Activated naive CD4-positive, alpha-beta T cell treated with anti-CD3 and anti-CD28 coated beads, Interleukin-2, amount 50 U/mL, for 72 hours (primary cell): ENCODE results near the gene RASGEF1C. TPM values are rescaled to one million over a fixed set of nuclear protein-coding genes. Genes with fewer than 3 reads are reported as not detected.

Experiments
- ATAC-seq, 2 donors: fragments of 150-1000 bp; cut with Tn5 transposase; 2 replicates each; pipeline ENCODE4 v1.10.0; 2021; ENCODE audit warnings: mild to moderate bottlenecking in 2 of 2, moderate library complexity in 2 of 2
- DNase-seq, 2 donors: peaks; one replicate each; pipeline ENCODE4 v3.0.0; 2021 to 2022; ENCODE audit warnings: low spot score in 2 of 2
- H3K27ac Mint-ChIP-seq, 2 donors: one replicate each; pipeline ENCODE4 v1.8.0; 2022; ENCODE audit warnings: mild to moderate bottlenecking in 2 of 2, mixed read lengths in 2 of 2
- H3K36me3 Mint-ChIP-seq, 2 donors: one replicate each; pipeline ENCODE4 v1.8.0; 2022; ENCODE audit warnings: mixed read lengths in 2 of 2
- H3K9me3 Mint-ChIP-seq, 2 donors: one replicate each; pipeline ENCODE4 v1.8.0; 2022; ENCODE audit warnings: mixed read lengths in 2 of 2
- total RNA-seq, 2 donors: library from RNA; stranded (reverse); gene quantifications; one replicate each; pipeline ENCODE4 v1.2.3, GENCODE V29; 2022

RASGEF1C gene
- total RNA-seq, 2 donors from 2014 or later = not detected

DNA sequence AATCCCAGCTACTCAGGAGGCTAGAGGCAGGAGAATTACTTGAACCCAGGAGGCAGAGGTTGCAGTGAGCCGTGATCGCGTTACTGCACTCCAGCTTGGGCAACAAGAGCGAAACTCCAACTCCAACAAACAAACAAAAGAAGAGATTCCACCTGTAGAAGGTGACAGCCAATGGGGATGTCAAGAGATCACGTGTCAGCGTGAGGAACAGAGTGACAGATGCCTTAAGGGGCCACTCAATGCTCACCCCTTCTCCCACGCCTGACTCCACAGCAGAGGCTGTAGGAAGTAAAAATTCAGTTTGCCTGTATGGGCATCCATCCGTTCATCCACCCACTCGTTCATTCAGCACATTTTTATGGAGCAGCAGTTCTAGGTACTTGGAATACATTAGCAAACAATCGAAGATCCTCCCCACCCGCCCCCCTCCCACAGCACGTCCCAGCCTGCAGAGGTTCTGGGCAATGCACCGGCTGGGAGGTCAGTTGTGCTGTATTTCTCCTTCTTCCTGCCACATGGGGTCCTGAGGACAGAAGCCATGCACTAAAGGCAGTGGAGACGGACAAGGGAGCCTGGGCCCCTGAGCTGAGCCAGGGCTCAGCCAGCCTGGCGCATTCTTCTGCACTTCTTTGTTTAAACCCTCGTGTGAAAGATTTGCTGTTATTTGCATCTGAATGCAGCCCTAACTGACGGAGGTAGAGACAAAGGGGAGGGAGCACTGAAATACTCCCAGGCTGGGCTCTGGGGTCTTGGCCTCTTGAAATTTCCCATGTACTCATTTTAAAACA, 126.2 kb downstream of the RASGEF1C start:
- no peak for ATAC-seq
- Mint-ChIP-seq H3K9me3 (no peaks in the 10 kb centered on the region), H3K27ac (no peak overlapping the region)

DNA sequence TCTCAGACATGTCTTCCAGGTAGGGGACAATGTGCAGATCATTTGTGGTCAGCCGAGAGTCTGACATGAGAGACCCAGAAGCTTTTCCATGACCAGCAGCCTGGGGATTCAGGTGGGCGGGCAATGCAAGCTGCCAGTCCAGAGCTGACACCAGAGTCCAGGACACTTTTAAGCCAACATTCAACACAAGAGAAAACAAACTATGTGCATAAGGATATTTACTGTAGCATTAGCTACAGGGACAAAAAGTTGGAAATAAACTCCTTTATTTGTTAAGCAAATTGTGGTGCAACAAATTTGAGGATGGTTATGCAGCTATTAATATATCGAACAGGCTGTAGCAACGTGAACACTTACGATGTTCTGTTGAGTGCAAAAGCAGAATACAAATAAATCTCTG, 127.5 kb downstream of the RASGEF1C start:
- ATAC-seq = no peak
- no peak for DNase-seq
- H3K36me3 Mint-ChIP-seq = peaks cover 0 to 4% of the 10 kb centered on the region in 2 donors
- H3K9me3 Mint-ChIP-seq = no peaks in the 10 kb centered on the region
- no peak overlapping the region for H3K27ac Mint-ChIP-seq

More for the DNA sequence above, 126.2 kb downstream of the RASGEF1C start:
- peaks cover 0 to 4% of the 10 kb centered on the region in 2 donors for H3K36me3 Mint-ChIP-seq
- no peak for DNase-seq

DNA sequence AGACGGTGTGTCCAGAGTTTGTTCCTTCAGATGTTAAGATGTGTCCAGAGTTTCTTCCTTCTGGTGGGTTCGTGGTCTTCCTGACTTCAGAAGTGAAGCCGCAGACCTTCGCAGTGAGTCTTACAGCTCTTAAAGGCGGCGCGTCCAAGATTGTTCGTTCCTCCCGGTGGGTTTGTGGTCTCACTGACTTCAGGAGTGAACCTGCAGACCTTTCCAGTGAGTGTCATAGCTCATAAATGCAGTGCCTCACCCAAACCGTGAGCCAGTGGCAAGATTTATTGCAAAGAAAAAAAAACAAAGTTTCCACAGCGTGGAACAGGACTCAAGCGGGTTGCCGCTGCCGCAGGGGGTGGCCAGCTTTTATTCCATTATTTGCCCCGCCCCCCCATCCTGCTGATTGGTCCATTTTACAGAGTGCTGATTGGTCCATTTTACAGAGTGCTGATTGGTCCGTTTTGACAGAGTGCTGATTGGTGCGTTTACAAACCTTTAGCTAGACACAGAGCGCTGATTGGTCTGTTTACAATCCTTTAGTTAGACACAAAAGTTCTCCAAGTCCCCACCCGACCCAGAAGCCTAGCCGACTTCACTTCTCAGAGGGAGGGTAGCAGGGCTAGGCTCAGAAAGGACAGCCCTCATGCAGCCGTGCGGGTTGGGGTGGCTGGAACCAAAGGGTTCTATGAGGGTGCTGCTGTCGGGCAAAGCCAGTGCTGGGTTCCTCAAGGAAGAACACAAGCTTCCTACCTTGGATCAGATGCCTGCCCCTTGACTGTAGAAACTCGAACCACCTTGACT, 128.3 kb downstream of the RASGEF1C start:
- ATAC-seq (peak in 1 of 2 donors; percentile 44), DNase-seq (no peak)

DNA sequence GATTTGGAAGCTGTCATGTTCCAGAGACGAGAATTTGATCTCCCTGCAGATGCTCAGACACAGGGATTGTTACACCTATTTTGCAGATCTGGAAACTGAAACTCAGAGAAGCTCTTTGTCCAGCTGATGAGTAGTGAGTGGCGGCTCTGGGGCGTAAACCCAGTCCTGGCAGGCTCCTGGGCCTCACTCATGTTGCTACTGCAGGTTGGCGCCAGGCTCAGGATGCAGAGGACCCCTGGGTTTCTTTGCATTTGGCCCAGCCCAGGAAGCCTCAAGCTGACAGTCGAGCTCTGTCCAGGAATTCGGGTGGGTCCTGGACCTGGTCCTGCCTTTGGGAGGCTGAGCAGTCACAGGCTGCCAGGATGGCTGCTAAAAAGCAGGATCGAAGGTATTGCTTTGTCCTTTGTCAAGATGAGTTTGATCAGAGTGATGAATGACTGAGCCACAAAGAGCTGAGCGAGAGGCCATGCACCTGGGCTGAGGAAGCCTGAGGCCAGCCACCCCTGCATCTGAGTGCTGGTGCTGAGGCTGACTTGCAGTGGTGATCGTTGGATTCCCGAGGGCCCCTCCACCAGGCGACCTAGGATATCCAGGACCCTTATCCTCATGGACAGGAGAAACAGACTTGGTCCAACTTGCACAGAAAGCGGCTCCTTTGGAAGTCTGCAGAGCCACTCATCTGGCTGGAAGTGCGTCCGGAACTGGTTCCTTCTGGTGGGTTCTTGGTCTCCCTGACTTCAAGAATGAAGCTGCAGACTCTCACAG, 129.1 kb downstream of the RASGEF1C start:
- Mint-ChIP-seq H3K27ac (no peak overlapping the region), H3K9me3 (no peaks in the 10 kb centered on the region), H3K36me3 (peaks cover 0 to 4% of the 10 kb centered on the region in 2 donors)
- DNase-seq (no peak), ATAC-seq (no peak)

More for the DNA sequence above, 128.3 kb downstream of the RASGEF1C start:
- no peaks in the 10 kb centered on the region for H3K9me3 Mint-ChIP-seq
- H3K27ac Mint-ChIP-seq = no peak overlapping the region
- H3K36me3 Mint-ChIP-seq = peaks cover 0 to 4% of the 10 kb centered on the region in 2 donors

DNA sequence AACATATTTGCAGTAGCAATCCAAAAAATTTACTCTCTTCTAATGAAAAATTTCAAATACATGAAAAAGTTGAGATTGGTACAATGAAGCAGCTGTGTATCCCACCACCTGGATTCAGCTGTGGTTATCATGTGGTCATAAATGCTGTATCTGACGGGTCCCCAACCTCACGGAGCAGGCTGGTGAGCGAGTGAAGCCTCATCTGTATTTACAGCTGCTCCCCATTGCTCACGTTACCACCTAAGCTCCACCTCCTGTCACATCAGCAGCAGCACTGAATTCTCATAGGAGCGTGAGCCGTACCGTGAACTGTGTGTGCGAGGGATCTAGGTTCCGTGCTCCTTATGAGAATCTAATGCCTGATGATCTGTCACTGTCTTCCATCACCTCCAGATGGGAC, 130.7 kb downstream of the RASGEF1C start:
- no peak overlapping the region for H3K27ac Mint-ChIP-seq
- DNase-seq (no peak), ATAC-seq (no peak)
- no peaks in the 10 kb centered on the region for H3K9me3 Mint-ChIP-seq
- peaks cover 4 to 5% of the 10 kb centered on the region in 2 donors for H3K36me3 Mint-ChIP-seq

DNA sequence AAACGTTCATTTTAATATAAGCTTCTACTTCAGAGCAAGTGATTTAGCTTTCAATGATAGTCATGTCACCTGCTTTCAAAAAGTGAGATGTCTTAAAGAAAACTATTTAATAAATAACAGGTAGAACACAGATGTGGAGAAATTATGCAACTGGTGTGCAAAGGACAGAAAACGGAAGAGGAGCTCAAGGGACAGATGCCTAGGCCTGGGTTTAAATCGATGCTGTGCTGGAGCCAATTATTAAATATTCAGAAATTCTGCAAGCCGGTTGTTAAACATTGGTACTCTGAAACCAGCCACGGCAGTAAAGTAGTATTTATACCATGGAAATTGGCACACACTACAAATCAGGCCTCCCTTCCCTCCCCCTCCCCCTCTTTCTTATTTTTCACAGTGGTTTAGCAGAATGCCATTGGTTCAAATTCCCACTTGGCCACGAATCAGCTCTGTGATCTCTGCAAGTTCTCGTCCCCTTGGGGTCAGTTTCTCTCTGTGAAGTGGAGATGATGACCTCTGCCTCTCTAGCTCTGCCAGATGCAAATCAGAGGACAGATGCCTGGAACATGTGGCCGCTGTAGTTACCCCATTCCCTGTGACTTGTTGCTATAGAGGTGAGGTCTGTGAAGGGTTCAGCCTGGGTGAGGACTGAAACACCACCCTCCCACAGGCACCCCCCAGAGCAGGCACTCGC, 131.3 kb downstream of the RASGEF1C start:
- Mint-ChIP-seq H3K36me3 (peaks cover 8 to 9% of the 10 kb centered on the region in 2 donors), H3K9me3 (peaks cover 3% of the 10 kb centered on the region in 2 donors), H3K27ac (no peak overlapping the region)
- ATAC-seq (no peak), DNase-seq (no peak)

DNA sequence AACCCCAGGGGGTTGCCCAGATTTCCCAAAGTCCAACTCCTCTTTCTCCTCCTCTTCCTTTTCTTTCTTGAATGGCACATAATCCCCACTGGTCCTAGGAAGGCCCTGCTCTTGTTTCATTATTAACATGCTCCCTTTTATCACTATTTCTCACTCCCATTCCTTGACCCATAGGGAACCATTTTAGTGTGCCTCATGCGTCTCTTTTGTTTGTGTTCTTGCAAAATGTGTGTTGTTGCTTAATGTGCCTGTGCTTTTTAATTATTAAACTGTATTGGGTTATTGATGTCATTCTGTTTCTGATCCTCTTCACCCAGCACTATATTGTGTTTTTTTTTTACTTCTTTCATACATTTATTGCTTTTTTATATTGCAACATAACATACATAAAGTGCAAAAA, 133.3 kb downstream of the RASGEF1C start:
- Mint-ChIP-seq H3K36me3 (peaks cover 8 to 16% of the 10 kb centered on the region in 2 donors), H3K9me3 (peaks cover 4 to 7% of the 10 kb centered on the region in 2 donors), H3K27ac (no peak overlapping the region)
- DNase-seq (no peak), ATAC-seq (no peak)

DNA sequence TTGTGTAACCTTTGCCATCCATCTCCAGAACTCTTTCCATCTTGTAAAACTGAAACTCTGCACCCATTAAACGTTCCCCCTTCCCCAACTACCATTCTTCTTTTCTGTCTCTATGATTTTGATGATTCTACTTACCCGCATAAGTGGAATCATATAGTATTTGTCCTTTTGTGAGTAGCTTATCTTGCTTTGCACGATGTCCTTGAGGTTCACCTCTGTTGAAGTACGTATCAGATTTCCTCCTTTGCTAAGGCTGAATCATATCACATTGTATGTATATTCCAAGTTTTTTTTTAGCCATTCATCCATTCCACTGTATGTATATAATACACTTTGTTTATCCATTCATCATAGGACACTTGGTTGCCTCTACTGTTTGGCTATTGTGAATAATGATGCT, 134.5 kb downstream of the RASGEF1C start:
- Mint-ChIP-seq H3K36me3 (peaks cover 4 to 16% of the 10 kb centered on the region in 2 donors), H3K9me3 (peaks cover 4 to 7% of the 10 kb centered on the region in 2 donors), H3K27ac (no peak overlapping the region)
- ATAC-seq (no peak), DNase-seq (no peak)

DNA sequence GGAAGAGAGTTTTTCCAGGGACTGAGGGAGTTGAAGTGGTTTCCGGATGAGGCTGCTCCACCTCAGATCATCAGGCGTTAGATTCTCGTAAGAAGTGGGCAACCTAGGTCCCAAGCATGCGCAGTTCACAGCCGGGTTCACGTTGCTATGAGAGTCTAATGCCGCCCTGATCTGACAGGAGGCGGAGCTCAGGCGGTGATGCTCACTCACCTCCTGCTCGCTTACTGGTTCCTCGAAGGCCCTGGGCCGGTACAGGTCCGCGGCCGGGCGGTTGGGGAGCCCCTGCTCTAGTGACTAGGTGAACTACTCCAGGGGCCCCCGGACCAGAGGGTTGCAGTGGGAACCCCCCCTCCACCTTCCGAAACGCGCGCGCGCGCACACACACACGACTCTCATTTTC, 136.5 kb downstream of the RASGEF1C start:
- H3K27ac Mint-ChIP-seq = no peak overlapping the region
- peaks cover 4 to 16% of the 10 kb centered on the region in 2 donors for H3K36me3 Mint-ChIP-seq
- DNase-seq (no peak), ATAC-seq (no peak)
- H3K9me3 Mint-ChIP-seq = peaks cover 4 to 7% of the 10 kb centered on the region in 2 donors

DNA sequence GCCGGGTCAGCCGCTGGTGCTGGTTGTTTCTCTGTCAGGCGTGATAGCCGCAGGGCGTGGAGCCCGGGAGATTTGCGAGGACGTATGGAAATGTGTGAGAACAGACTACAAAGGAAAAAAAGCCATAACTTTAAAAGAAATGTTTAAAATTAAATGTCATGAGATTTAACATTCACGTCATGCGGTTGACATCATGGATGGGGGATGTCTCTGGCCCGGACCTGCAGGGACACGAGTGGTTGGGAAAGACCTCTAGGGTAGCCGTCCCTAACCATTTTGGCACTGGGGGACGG, 136.8 kb downstream of the RASGEF1C start:
- no peak overlapping the region for H3K27ac Mint-ChIP-seq
- peaks cover 4 to 16% of the 10 kb centered on the region in 2 donors for H3K36me3 Mint-ChIP-seq
- DNase-seq = no peak
- ATAC-seq = no peak
- peaks cover 4 to 7% of the 10 kb centered on the region in 2 donors for H3K9me3 Mint-ChIP-seq

DNA sequence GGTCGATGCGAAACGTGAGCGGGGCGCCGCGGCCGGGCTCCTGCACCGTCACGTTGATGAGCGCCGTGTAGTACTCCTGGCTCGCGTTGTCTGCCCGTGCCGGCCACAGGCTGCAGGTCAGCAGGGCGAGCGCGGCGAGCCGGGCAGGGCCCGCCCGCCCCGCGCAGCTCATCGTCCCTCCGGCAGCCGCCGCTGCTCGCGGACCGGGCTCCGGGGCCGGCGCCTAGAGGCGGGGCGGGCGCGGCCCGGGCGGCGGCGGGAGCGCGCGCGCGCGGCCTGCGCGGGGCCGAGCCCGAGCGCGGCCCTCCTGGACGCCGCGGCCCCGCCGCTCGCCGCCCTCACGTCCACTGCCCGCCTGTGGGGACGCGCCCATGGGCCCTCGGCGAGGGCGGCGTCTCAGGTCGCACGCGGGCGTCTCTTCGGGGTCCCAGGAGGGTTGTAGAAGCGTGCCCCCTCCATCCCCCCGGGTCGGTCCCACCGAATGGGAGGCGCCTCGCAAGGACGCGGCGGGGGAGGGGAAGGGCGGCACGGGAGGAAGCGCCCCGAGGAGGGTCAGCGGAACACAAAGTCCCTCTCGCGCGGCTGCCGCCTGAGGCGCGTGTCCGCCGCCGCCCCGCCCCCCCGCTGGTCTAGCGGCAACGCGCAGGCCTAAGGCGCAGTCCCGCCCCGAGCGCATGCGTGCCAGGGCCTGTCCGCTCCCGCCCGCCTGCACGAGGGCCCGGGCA, 137.3 kb downstream of the RASGEF1C start, which contains the start of gene RNF130:
Gene RNF130, minus strand, starts transcription at position 229 of the 725 bp plus-strand sequence. Its CDS starts 57 bp downstream, at position 172.
- peak; percentile 91 to 95 for DNase-seq
- ATAC-seq = peak; percentile 81 to 87
- peaks cover 4 to 7% of the 10 kb centered on the region in 2 donors for H3K9me3 Mint-ChIP-seq
- peaks cover 4 to 16% of the 10 kb centered on the region in 2 donors for H3K36me3 Mint-ChIP-seq
- peak within 1 kb of the TSS in 1 of 2 donors; percentile 70 for H3K27ac Mint-ChIP-seq

DNA sequence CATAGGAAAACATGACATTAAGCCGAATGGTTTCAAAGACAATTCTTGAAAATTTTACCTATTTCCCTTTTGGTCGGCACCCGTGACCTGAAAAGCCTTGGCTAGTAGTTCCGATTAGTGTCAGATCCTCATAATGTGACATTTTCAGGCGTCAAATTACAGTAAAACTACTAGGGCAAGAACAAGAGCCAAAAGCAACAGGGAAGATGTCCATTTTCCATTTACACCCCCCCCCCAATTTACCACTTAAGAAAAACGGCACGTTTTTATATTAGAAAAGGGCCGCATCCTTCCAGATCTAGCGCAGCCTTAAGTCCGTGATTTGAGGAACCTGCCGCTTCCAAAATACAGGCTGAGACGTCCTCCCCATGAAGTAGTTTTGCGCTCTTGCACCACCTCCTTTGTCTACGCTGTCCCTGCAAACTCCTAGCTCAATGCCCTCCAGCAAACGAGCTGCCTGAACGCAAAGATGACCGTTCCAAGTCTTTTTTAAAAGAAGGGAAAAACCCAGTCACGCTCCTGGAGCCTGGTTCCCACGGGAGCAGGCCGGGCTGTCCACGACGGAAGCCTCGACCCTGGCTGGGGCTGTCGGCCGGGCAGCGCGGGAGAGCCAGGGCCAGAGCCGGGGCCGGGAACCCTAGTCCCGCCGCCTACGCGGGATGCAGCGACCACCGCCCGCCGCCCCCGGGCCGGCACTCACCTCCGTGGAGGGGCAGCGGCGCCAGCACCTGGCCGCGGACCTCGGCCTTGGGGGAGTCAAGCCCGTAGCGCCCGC, 138.1 kb downstream of the RASGEF1C start:
- peak; percentile 19 to 37 for ATAC-seq
- Mint-ChIP-seq H3K9me3 (peaks cover 4 to 7% of the 10 kb centered on the region in 2 donors), H3K36me3 (peaks cover 4 to 16% of the 10 kb centered on the region in 2 donors), H3K27ac (peak overlapping the region in 1 of 2 donors; percentile 70)
- DNase-seq = peak in 1 of 2 donors; percentile 60

DNA sequence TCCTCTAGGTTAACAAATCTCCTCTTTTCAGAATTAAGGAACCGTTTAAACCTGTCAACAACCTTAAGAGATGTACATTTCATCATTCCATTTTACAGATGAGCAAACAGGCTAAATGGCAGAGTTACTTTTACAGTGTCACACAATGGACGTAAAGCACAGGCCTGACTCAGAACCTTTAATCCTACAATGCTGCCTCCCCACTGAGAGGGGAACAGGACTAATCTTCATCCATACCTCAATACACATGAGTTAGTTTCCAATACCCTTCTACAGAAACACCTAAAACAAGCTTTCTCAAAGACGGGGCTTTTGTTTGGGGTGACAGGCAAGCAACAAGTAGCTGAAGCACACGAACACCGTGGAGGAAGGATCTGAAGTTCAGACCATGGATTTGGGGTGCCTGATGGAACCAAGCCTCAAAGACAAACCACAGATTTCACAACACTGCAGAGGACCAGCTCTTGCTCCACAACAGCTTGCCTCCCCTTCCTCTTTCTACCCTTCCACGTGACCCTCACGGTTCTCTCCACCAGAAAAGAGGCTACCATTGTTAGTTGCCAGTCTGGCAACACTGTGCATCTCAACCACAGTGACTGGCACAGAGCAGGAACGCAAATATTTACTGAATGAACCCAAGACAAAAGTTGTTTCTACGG, 139.3 kb downstream of the RASGEF1C start:
- Mint-ChIP-seq H3K9me3 (peaks cover 4 to 7% of the 10 kb centered on the region in 2 donors), H3K36me3 (peaks cover 4 to 16% of the 10 kb centered on the region in 2 donors), H3K27ac (no peak overlapping the region)
- ATAC-seq (no peak), DNase-seq (no peak)

DNA sequence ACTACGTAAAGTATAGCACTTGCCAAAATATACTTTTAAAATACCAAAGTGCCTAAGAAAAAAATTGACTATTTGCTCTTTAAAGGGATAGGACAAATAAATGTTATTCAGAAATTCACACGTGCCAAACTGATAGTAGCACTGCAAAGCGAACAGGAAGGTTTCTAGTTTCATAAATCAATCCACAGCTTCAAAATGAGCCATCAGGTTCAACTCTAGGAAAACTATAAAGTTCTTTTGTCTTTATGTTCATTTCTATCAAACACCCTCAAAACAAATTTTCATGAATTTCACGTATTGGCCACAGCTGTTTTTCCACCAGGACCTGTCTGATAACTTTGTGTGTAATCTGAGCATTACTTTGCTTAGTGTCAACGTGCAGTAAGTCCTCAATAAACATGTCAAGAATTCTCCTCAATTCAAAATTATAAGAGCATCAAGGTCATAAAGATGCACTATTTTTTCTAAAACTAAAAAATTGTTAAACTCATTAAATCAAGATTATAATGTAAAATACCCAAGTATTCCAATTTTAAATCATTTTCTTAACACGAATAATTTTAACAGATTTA, 140.4 kb downstream of the RASGEF1C start:
- no peak overlapping the region for H3K27ac Mint-ChIP-seq
- DNase-seq = no peak
- H3K9me3 Mint-ChIP-seq = peaks cover 4 to 7% of the 10 kb centered on the region in 2 donors
- ATAC-seq = no peak
- peaks cover 4 to 14% of the 10 kb centered on the region in 2 donors for H3K36me3 Mint-ChIP-seq
